ENCODE results near the gene TBC1D17.

GRCh38 chr19:49910179-49910578 is 32.7 kb downstream of the TBC1D17 start:
- no peak for TF ChIP-seq CTCF (conservative IDR thresholded peaks at IDR 0.05 in 1 of 2, IDR thresholded peaks at IDR 0.05 in 1 of 2; ENCODE audit: extremely low read depth in 1 of 2, insufficient read depth in 1 of 2, low read depth in 1 of 2, low read length in 2 of 2)
- no peak for TF ChIP-seq EZH2 (IDR thresholded peaks at IDR 0.05; ENCODE audit: borderline replicate concordance, low read length)
